D721Med (cell line): Measurements from ENCODE around the gene EHMT1.
"Not testable (repeated sequence)": the region's sequence is repeated elsewhere in the genome, so short reads cannot be mapped to it uniquely, and the experiment has no call there.

Source experiments
- DNase-seq: peaks from one replicate; pipeline ENCODE4 v3.0.0; 2011; ENCODE audit warnings: low spot score; ENCODE audit not compliant: insufficient read length
- FAIRE-seq: peaks from 2 replicates; lab custom pipeline; 2011; peaks lifted over from hg19 to GRCh38; lab: Jason Lieb, UNC
- TF ChIP-seq, protein P1 (sequence below): IDR thresholded peaks from 2 replicates; pipeline ENCODE4 v1.5.1; 2012; ENCODE audit warnings: mild to moderate bottlenecking, control low read depth; ENCODE audit not compliant: insufficient read depth; ENCODE audit errors: missing control alignments

The EHMT1 gene

DNA sequence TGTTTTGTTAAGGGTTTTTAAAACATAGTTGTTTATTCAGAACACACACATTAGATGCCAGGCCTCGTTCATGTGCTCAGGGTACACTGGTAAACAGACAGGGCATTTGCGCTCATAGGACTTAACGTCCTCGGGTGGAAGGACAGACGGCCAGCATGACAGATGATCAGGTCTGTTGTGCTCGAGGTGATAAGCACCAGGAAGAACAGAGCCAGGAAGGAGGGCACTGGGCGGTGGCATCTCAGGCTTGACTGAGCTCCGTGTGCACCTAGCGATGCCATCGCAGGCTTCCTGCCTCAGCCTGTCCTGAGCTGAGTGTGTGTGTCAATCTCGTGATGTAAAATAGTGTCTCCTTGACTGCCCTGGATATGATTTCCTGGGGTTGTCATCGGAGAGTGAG, 96.5 kb downstream of the EHMT1 start:
- FAIRE-seq (no peak), DNase-seq (no peak)
- TF ChIP-seq, protein P1, sequence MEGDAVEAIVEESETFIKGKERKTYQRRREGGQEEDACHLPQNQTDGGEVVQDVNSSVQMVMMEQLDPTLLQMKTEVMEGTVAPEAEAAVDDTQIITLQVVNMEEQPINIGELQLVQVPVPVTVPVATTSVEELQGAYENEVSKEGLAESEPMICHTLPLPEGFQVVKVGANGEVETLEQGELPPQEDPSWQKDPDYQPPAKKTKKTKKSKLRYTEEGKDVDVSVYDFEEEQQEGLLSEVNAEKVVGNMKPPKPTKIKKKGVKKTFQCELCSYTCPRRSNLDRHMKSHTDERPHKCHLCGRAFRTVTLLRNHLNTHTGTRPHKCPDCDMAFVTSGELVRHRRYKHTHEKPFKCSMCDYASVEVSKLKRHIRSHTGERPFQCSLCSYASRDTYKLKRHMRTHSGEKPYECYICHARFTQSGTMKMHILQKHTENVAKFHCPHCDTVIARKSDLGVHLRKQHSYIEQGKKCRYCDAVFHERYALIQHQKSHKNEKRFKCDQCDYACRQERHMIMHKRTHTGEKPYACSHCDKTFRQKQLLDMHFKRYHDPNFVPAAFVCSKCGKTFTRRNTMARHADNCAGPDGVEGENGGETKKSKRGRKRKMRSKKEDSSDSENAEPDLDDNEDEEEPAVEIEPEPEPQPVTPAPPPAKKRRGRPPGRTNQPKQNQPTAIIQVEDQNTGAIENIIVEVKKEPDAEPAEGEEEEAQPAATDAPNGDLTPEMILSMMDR = no peak

DNA sequence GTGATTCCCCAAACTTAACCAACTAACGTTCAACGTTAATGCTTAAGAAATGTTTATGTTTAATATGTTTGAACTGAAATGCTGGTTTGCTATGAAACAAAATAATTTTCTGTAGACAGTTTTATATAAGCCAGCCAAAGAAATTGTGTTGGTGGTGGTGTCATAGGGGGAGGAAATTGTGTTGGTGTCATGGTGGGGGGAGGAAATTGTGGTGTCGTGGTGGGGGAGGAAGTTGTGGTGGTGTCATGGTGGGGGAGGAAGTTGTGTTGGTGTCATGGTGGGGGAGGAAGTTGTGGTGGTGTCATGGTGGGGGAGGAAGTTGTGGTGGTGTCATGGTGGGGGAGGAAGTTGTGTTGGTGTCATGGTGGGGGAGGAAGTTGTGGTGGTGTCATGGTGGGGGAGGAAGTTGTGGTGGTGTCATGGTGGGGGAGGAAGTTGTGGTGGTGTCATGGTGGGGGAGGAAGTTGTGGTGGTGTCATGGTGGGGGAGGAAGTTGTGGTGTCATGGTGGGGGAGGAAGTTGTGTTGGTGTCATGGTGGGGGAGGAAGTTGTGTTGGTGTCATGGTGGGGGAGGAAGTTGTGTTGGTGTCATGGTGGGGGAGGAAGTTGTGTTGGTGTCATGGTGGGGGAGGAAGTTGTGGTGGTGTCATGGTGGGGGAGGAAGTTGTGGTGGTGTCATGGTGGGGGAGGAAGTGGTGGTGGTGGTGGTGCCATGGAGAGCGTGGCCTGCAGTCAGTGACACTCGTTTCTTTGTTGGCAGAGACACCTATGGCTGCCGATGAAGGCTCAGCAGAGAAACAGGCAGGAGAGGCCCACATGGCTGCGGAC, 97.3 kb downstream of the EHMT1 start:
- not testable (repeated sequence) for DNase-seq, FAIRE-seq

DNA sequence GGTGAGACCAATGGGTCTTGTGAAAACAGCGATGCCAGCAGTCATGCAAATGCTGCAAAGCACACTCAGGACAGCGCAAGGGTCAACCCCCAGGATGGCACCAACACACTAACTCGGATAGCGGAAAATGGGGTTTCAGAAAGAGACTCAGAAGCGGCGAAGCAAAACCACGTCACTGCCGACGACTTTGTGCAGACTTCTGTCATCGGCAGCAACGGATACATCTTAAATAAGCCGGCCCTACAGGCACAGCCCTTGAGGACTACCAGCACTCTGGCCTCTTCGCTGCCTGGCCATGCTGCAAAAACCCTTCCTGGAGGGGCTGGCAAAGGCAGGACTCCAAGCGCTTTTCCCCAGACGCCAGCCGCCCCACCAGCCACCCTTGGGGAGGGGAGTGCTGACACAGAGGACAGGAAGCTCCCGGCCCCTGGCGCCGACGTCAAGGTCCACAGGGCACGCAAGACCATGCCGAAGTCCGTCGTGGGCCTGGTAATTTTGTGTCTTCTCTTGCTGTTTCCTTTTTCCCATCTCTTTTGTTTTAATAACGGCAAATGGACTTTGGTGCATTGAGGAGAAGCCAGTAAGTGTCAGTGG, 98.0 kb downstream of the EHMT1 start:
- TF ChIP-seq, protein P1 = no peak
- DNase-seq (no peak), FAIRE-seq (no peak)

DNA sequence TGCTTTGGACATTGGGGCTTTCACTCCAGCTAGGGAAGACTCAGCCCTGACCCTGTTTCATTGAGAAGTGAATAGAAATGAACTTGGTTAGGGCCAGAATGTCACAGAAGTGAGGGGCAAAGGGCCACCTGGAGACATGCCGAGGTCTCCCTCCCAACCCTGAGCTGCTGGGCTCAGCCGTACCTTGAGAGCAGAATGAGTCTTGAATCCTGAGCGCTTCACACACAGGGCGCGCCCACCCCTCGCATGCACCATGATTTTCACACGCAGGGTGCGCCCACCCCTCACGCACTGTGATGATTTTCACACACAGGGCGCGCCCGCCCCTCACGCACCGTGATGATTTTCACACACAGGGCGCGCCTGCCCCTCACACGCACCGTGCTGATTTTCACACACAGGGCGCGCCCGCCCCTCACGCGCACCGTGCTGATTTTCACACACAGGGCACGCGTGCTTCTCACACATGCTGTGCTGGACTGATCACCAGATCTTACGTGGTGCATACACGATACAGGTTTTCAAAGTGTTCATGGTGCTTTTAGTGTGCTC, 99.0 kb downstream of the EHMT1 start:
- FAIRE-seq (no peak), DNase-seq (no peak)
- TF ChIP-seq, protein P1 = no peak

DNA sequence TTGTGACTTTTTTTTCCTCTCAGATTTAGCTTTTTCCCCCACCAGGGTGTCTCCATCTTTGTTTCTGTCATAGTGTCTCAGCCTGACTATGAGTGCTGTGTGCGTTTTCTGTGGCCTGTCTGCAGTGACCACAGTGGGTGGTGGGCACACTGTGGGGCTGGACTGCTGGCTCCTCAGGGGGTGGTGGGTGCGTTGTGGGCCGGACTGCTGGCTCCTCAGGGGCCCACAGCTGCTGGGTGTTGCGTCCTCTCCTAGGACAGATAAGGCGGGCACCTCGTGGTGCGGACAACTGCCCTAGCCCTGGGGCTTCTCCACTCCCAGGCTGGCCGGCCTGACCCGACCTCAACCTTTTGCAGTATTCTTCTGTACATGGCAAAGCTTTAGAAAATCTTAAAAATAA, 100.4 kb downstream of the EHMT1 start:
- TF ChIP-seq, protein P1 = no peak
- FAIRE-seq = no peak

DNA sequence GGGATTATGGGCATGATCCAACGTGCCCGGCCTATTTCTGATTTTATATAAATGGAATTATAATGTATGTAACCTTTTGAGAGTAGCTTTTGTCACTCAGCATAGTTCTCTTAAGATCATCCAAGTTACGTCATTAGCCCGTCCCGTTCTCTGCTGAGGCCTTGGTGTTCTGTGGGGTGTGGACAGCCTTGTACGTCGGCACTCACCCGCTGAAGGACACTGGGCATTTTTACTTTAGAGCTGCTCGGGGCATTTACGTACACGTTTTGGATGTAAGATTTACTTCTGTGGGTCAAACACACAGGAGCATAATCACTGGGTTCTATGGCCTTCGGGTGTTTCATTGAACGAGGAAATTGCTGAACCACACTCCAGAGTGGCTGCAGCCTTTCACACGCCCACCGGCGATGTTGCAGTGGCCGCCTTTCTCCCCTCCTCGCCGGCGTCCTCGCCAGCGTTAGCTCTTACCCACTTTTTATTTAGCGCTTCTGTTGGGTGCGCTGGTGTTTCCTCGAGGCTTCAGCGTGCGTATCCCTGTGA, 101.8 kb downstream of the EHMT1 start:
- no peak for DNase-seq
- no peak for FAIRE-seq
- TF ChIP-seq, protein P1 = no peak

More for the DNA sequence above, 100.4 kb downstream of the EHMT1 start:
- DNase-seq = no peak

DNA sequence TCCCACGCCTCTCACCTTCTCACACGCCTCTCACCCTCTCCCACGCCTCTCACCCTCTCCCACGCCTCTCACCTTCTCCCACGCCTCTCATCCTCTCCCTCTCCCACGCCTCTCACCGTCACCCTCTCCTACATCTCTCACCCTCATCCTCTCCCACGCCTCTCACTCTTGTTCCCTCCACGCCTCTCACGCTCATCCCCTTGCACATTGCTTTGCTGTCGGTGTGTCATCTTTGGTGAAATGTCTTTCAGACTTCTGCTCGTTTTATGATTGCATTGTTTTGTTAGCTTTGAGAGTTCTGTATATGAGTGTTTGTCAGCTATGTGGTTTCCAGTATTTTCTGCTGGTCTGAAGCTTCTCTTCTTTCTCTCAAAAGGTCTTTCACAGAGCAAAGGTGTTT, 102.7 kb downstream of the EHMT1 start:
- TF ChIP-seq, protein P1 = no peak
- no peak for FAIRE-seq
- DNase-seq = no peak
